Fibroblast of skin of left biceps (primary cell): Measurements from ENCODE around the gene ALG3.

ENCODE experiments used
- DNase-seq, 2 experiments: peaks; one replicate each; pipeline ENCODE4 v3.0.0-alpha.2; 2013; ENCODE audit warnings: low read depth in 2 of 2

Gene ALG3

GRCh38 chr3:184196536-184196935 lies 52.2 kb downstream of the ALG3 start:
- DNase-seq, result no peak

- no peak for DNase-seq
Measured at GRCh38 chr3:184193991-184194539, 54.7 kb downstream of the ALG3 start.

- no peak for DNase-seq
Measured at GRCh38 chr3:184192889-184193288, 55.9 kb downstream of the ALG3 start.
